HepG2 (cell line): ENCODE data around the gene OR4N2. TPM values are rescaled to one million over a fixed set of nuclear protein-coding genes. Genes with fewer than 3 reads are reported as not detected.
"Not testable (repeated sequence)": the region's sequence is repeated elsewhere in the genome, so short reads cannot be mapped to it uniquely, and the experiment has no call there.

Source experiments
- ATAC-seq: fragments of 200-7000 bp; cut with Tn5 transposase; 3 replicates; pipeline ENCODE4 v1.9.1; 2020; ENCODE audit warnings: mild to moderate bottlenecking, moderate library complexity
- BruUV-seq: library from RNA; stranded (reverse); fragments of 400-500 nt; replicated peaks from 2 replicates; lab custom pipeline; 2021; lab: Mats Ljungman, UMichigan
- CTCF ChIA-PET: fragments of 300-600 bp; formaldehyde crosslinking; extraction: SDS; loops from one replicate; lab custom pipeline; 2021; ENCODE audit warnings: low total read pairs, inconsistent platforms, low intra/inter-chr PET ratio; lab: Yijun Ruan, JAX
- POLR2A ChIA-PET: fragments of 350-600 bp; sonication (Branson Sonifier 250); formaldehyde crosslinking; loops from one replicate; lab custom pipeline; 2020; ENCODE audit warnings: antibody characterized with exemption, inconsistent platforms; lab: Yijun Ruan, JAX
- DNase-seq: peaks from one replicate; pipeline ENCODE4 v3.0.0-alpha.2; 2015; ENCODE audit warnings: low spot score
- FAIRE-seq: peaks from 3 replicates; lab custom pipeline; 2011; peaks lifted over from hg19 to GRCh38; lab: Jason Lieb, UNC
- H2AFZ ChIP-seq: one replicate; pipeline ENCODE4 v1.6.1; 2011; ENCODE audit warnings: low read length, inconsistent platforms
- H3K27ac ChIP-seq: fragments of 300-600 bp; 3 replicates; pipeline ENCODE4 v1.8.0; 2011; ENCODE audit warnings: mixed run types, mild to moderate bottlenecking, mixed read lengths, low read length, inconsistent platforms; ENCODE audit not compliant: insufficient read depth; ENCODE audit errors: extremely low read length
- H3K27me3 ChIP-seq, 2 experiments: fragments of 200-600 bp in 1 of 2; 2 replicates in 1 of 2; 3 replicates in 1 of 2; pipeline versions ENCODE4 v1.6.0 to v1.8.0; 2011; ENCODE audit warnings: low read length in 2 of 2, mild to moderate bottlenecking in 2 of 2, moderate library complexity in 2 of 2, inconsistent platforms in 1 of 2; ENCODE audit not compliant: insufficient read depth in 2 of 2, control insufficient read depth in 1 of 2
- H3K36me3 ChIP-seq, 2 experiments: fragments of 200-600 bp in 1 of 2; replicated peaks in 1 of 2; 2 replicates in 1 of 2; 3 replicates in 1 of 2; pipeline versions ENCODE4 v1.5.1 to v1.8.0; 2011; ENCODE audit warnings: low read length in 2 of 2, inconsistent platforms in 1 of 2; ENCODE audit not compliant: insufficient read depth in 2 of 2, control insufficient read depth in 1 of 2
- H3K4me1 ChIP-seq: 2 replicates; pipeline ENCODE4 v1.5.1; 2012; ENCODE audit warnings: low read length, inconsistent platforms; ENCODE audit not compliant: insufficient read depth
- H3K4me2 ChIP-seq: 2 replicates; pipeline ENCODE4 v1.6.0; 2011; ENCODE audit warnings: low read depth, low read length, inconsistent platforms
- H3K4me3 ChIP-seq, 3 experiments: fragments of 200-600 bp in 1 of 3; sonication (generic), shearing (Covaris generic) in 1 of 3; replicated peaks in 1 of 3; 2 replicates each; pipeline ENCODE4 v1.5.1; 2011 to 2016; ENCODE audit warnings: low read length in 3 of 3, inconsistent platforms in 2 of 3, low read depth in 2 of 3, mild to moderate bottlenecking in 2 of 3, control low read depth in 1 of 3, mixed read lengths in 1 of 3; ENCODE audit not compliant: insufficient read depth in 1 of 3
- H3K79me2 ChIP-seq: one replicate; pipeline ENCODE4 v1.6.1; 2011; ENCODE audit warnings: low read length, inconsistent platforms; ENCODE audit not compliant: insufficient read depth
- H3K9ac ChIP-seq: 2 replicates; pipeline ENCODE4 v1.6.0; 2011; ENCODE audit warnings: mild to moderate bottlenecking, low read depth, low read length, inconsistent platforms; ENCODE audit not compliant: insufficient read depth
- H3K9me3 ChIP-seq: 2 replicates; pipeline ENCODE4 v1.5.1; 2012; ENCODE audit warnings: mild to moderate bottlenecking, low read length
- H4K20me1 ChIP-seq: 2 replicates; pipeline ENCODE4 v1.6.0; 2011; ENCODE audit warnings: inconsistent platforms, mild to moderate bottlenecking, low read length, moderate library complexity; ENCODE audit not compliant: insufficient read depth
- ERF ChIP-seq: IDR thresholded peaks from 2 replicates; pipeline ENCODE4 v1.6.1; 2018; ENCODE audit warnings: missing biosample characterization, missing genetic modification reagents
- WGBS: methylation state at CpG from one replicate; pipeline ENCODE4 v1.1.6; 2017; ENCODE audit warnings: low lambda C conversion rate; 5-methylcytosine and 5-hydroxymethylcytosine counted together
- in situ Hi-C: cut with HindIII; loops from 2 replicates; pipeline ENCODE4 v1.10.0; 2017; ENCODE audit warnings: low pct_unique_long_range_greater_than_20kb; ENCODE audit not compliant: extremely low pct_ligation_motif_present
- intact Hi-C: fragments of 100-400 bp; cut with micrococcal nuclease; formaldehyde crosslinking; loops from one replicate; pipeline ENCODE4 v1.10.0; 2022; ENCODE audit not compliant: unreplicated experiment
- polyA plus RNA-seq, 8 experiments: library from polyadenylated mRNA; depleted of rRNA in 3 of 8; stranded (reverse) in 7 of 8; unstranded in 1 of 8; fragments of >200 nt; fragmentation: Illumina TruSeq in 4 of 8; extraction: Trizol in 4 of 8; gene quantifications; 2 replicates each; pipeline versions ENCODE4 v1.2.1 to v1.2.3, GENCODE V29; 2011 to 2016; ENCODE audit warnings: low read depth in 4 of 8, missing spikeins in 1 of 8, mixed read lengths in 1 of 8; ENCODE audit not compliant: insufficient read depth in 1 of 8
- total RNA-seq, 5 experiments: library from RNA; depleted of rRNA; stranded (reverse); fragments of >200 nt; fragmentation: Illumina TruSeq; extraction: Trizol; gene quantifications; 2 replicates each; pipeline ENCODE4 v1.2.3, GENCODE V29; 2016; ENCODE audit warnings: low read depth in 1 of 5
- TF ChIP-seq, protein P1 (sequence below): sonication (generic); formaldehyde crosslinking; IDR thresholded peaks from 2 replicates; pipeline ENCODE4 v1.8.0; 2022; ENCODE audit warnings: mild to moderate bottlenecking, missing genetic modification reagents, moderate library complexity
- TF ChIP-seq, protein P2 (sequence below): sonication (generic); formaldehyde crosslinking; IDR thresholded peaks from 2 replicates; pipeline ENCODE4 v1.8.0; 2022; ENCODE audit warnings: mild to moderate bottlenecking, missing genetic modification reagents, borderline replicate concordance

The OR4N2 gene
- total and polyA plus RNA-seq, 2 of the 13 experiments (the other 11 are each of a cell fraction or from before 2014, with no cell fraction given), result not detected

DNA sequence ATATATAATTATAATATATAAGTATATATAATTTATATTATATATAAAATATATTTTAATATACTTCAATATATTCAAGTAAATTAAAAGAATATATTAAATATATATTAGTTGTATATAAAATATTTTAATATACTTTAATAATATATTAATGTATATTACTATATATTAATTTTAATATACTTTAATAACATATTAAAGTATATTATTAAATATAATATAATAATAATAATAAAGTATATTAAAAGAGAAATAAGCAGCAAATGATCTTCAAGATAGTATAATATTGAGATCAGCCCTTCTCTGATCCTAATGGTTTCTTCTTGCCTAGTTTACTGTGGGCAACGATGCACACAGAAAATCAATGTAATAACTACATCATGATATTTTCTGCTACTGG is 28.0 kb upstream of the OR4N2 start (continued):
- TF ChIP-seq, protein P1, sequence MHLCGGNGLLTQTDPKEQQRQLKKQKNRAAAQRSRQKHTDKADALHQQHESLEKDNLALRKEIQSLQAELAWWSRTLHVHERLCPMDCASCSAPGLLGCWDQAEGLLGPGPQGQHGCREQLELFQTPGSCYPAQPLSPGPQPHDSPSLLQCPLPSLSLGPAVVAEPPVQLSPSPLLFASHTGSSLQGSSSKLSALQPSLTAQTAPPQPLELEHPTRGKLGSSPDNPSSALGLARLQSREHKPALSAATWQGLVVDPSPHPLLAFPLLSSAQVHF (CRISPR knock-in tag), result no peak
- TF ChIP-seq, protein P2, sequence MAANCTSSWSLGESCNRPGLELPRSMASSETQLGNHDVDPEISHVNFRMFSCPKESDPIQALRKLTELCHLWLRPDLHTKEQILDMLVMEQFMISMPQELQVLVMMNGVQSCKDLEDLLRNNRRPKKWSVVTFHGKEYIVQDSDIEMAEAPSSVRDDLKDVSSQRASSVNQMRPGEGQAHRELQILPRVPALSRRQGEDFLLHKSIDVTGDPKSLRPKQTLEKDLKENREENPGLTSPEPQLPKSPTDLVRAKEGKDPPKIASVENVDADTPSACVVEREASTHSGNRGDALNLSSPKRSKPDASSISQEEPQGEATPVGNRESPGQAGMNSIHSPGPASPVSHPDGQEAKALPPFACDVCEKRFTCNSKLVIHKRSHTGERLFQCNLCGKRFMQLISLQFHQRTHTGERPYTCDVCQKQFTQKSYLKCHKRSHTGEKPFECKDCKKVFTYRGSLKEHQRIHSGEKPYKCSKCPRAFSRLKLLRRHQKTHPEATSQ (CRISPR knock-in tag), result no peak
- TF ChIP-seq ERF (CRISPR knock-in tag), result no peak

GRCh38 chr14:19785848-19786247 is 17.7 kb upstream of the OR4N2 start:
- BruUV-seq, H3K4me2 ChIP-seq, H3K27me3 ChIP-seq, H4K20me1 ChIP-seq, ATAC-seq, CTCF ChIA-PET, H2AFZ ChIP-seq, H3K36me3 ChIP-seq, DNase-seq, H3K4me3 ChIP-seq, H3K9ac ChIP-seq, H3K4me1 ChIP-seq, intact Hi-C loops, H3K9me3 ChIP-seq, H3K27ac ChIP-seq, H3K79me2 ChIP-seq, POLR2A ChIA-PET, FAIRE-seq, in situ Hi-C loops: not testable (repeated sequence)
- WGBS, result 49% methylated on average over 16 of the region's 16 CpGs

GRCh38 chr14:19787318-19787717 is 16.3 kb upstream of the OR4N2 start:
- BruUV-seq, intact Hi-C loops, ATAC-seq: not testable (repeated sequence)

GRCh38 chr14:19788150-19788549 is 15.4 kb upstream of the OR4N2 start:
- H3K27ac ChIP-seq, POLR2A ChIA-PET, H3K4me3 ChIP-seq, H3K4me1 ChIP-seq, FAIRE-seq, DNase-seq, H3K9me3 ChIP-seq, H2AFZ ChIP-seq, H3K4me2 ChIP-seq, intact Hi-C loops, H4K20me1 ChIP-seq, in situ Hi-C loops, CTCF ChIA-PET, ATAC-seq, H3K79me2 ChIP-seq, H3K36me3 ChIP-seq, H3K27me3 ChIP-seq, H3K9ac ChIP-seq, BruUV-seq: not testable (repeated sequence)
- 13% methylated on average over 7 of the region's 7 CpGs for WGBS

More at GRCh38 chr14:19787318-19787717, 16.3 kb upstream of the OR4N2 start:
- H2AFZ ChIP-seq, H3K27ac ChIP-seq, H3K9me3 ChIP-seq, FAIRE-seq, H4K20me1 ChIP-seq, H3K4me3 ChIP-seq, H3K27me3 ChIP-seq, DNase-seq, H3K4me1 ChIP-seq, H3K4me2 ChIP-seq, CTCF ChIA-PET, H3K9ac ChIP-seq, POLR2A ChIA-PET, in situ Hi-C loops, H3K36me3 ChIP-seq, H3K79me2 ChIP-seq: not testable (repeated sequence)
- WGBS, result 10% methylated on average over 6 of the region's 6 CpGs
